Endometrium (tissue), 2 donors: Measurements from ENCODE around the gene LENG1.
A peak's percentile ranks its signal among the peaks of the same experiment; 100 is the strongest.
"Not testable (repeated sequence)": the region's sequence is repeated elsewhere in the genome, so short reads cannot be mapped to it uniquely, and the experiment has no call there.

Source experiments
- FAIRE-seq: peaks from 2 replicates; lab custom pipeline; 2012; peaks lifted over from hg19 to GRCh38; lab: Jason Lieb, UNC
- donor health status: control.
- donor health status: control.

Gene LENG1

DNA sequence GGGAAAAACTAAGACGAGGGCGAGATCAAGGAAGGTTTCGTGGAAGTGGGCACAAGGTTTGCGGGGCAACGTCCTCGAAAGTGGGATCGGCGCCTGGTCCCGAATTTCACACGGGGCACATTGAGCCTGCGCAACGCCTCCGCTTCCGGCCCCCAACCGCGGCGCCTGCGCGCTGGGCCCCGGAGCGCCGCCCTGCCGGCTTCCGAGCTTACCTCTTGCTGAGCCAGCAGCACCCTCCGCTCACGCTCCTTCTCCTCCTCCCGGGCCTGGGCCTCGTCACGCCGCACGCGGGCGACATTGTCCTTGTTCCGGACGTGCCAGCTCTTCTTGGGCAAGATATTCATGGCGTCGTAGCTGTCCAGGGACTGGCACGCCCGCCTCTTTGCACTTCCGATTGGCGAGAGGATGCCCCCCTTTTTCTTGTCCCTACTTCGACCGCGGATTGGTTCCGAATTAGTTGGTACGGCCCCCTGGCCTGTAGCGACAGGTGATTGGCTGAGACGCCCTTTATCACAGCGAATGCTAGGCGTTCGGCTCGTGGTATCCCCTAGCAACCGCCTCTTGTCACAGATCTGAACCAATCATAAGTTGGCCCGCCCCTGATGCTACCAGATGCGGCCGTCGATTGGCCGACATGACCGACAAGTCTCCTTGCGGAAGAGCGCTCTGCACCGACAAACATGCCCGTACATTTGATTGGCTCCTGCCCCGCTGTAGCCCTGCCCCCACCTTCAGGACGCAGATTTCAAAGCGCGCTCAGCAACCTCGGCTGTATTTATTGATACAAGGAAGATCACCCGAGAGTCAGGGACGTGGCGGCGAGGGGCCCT is at the start of gene LENG1:
Gene LENG1 (minus strand): TSS at position 370 of the 830 bp plus-strand sequence. CDS start 26 bp downstream, at position 344.
- FAIRE-seq, result peak; percentile 100

DNA sequence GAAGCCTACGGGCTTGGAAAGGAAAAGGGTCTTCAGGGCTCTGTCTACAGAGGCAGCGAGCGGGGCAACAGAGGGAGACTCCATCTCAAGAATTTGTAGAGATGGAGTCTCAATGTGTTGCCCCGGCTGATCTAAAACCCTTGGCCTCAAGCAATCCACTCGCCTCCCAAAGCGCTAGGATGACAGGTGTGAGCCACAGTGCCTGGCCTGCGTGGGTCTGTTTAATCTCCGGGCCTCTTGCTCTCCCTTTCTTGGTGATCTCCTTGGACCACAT is 49.2 kb upstream of the LENG1 start:
- no peak for FAIRE-seq

- FAIRE-seq, result no peak
These were observed 48.7 kb upstream of the LENG1 start for GRCh38 chr19:54207983-54208783.

DNA sequence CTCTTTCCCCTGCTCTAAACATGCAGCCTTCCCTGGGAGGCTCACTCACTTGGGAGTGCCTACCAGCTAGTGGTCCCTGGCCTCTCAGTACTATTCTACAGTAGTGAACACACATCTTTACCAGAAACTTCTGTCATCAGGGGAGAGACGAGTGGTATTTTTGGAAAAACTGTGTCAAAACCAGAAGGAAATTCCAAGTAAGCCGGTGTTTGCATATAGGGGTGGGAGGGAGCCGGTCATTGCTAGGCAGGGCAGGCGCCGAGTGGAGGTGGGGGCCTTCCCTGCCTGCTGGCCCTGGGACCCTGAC is 48.1 kb upstream of the LENG1 start:
- no peak for FAIRE-seq

DNA sequence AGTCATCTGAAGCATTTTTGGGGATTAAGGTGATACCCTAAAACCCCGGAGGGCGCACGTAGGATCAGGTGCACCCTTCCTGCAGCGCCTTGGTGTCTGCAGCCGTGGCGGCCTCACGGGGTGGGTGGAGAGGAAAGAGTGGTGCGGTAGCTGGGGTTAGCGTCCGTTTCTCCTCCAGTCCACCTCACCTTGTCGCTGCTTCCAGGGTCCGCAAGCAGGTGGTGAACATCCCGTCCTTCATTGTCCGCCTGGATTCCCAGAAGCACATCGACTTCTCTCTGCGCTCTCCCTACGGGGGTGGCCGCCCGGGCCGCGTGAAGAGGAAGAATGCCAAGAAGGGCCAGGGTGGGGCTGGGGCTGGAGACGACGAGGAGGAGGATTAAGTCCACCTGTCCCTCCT is 47.7 kb upstream of the LENG1 start:
- not testable (repeated sequence) for FAIRE-seq

- no peak for FAIRE-seq
These were observed 47.3 kb upstream of the LENG1 start for GRCh38 chr19:54206831-54207177.

DNA sequence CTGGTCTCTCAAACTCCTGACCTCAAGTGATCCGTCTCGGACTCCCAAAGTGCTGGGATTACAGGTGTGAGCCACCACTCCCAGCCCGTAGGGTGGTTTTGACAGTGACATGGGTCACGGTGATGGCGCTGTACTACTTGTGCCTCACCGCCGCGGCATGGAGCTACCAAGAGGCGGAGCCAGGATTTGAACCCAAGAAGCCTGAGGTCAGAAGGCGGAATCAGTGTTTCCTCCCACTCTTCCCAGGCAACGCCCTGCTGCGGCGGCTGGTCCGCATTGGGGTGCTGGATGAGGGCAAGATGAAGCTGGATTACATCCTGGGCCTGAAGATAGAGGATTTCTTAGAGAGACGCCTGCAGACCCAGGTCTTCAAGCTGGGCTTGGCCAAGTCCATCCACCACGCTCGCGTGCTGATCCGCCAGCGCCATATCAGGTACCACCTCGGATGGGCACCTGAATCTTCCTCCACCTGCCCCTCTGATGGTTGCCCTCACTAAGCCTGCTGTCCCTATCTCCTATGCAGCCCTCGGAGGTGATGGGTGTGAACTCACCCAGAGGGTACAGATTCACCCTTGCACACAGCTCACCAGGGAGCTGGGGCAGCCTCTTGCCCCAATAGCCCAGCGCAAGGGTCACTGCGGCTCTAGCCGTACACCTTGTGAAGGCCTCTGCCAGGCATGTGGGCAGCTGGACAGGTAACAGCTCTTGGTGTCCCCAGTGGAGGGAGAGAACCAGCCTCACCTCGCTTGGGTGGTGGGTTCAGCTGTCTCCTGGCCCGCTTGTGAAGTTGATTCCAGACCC is 46.7 kb upstream of the LENG1 start:
- FAIRE-seq, result no peak

GRCh38 chr19:54204767-54205468 is 45.4 kb upstream of the LENG1 start:
- no peak for FAIRE-seq

- FAIRE-seq, result no peak
These were observed 43.7 kb upstream of the LENG1 start for GRCh38 chr19:54203151-54203611.

DNA sequence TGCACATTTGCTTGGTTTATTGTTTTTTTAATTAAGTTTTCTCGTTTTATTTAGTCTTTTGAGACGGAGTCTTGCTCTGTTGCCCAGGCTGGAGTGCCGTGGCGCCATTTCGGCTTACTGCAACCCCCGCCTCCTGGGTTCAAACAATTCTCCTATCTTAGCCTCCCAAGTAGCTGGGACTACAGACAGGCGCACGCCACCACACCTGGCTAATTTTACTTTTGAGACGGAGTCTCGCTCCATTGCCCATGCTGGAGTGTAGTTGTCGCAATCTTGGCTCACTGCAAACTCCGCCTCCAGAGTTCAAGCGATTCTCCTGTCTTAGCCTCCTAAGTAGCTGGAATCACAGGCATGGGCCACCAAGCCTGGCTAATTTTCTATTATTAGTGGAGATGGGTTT is 42.5 kb upstream of the LENG1 start:
- FAIRE-seq, result no peak

- FAIRE-seq, result no peak
These were observed 41.7 kb upstream of the LENG1 start for GRCh38 chr19:54201172-54201701.

- FAIRE-seq, result no peak
These were observed 39.9 kb upstream of the LENG1 start for GRCh38 chr19:54199401-54199800.

DNA sequence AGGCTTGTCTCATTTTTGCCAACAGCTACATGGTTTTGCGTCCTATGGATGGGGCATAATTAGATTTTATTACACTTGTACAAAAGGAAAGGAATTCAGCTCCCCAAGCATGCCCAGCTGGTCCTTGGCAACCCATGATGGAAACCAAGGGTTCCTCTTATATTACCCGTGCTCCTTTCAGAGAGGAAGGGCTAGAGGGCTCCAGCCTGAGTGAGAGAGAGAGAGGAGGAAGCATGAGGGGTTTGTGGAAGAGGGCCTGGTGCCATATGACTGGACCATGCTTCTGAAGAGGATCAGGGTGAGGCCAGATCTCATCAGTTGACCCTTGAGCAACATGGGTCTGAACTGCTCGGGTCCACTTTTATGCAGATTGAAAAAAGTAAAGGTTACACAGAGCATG is 37.6 kb upstream of the LENG1 start:
- FAIRE-seq, result no peak

- FAIRE-seq, result no peak
These were observed 37.0 kb upstream of the LENG1 start for GRCh38 chr19:54196536-54196935.

DNA sequence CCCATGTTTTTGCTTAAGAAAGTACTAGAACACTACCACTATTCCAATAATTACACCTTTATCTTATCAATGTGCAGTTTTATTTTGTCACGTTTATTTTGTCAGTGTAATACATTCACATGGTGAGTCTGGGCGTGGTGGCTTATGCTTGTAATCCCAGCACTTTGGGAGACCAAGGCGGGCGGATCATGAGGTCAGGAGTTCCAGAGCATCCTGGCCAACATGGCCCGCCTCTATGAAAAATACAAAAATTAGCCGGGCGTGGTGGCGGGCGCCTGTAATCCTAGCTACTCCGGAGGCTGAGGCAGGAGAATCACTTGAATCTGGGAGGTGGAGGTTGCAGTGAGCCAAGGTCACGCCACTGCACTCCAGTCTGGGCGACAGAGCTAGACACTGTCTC is 34.9 kb upstream of the LENG1 start:
- FAIRE-seq, result not testable (repeated sequence)

- FAIRE-seq, result no peak
These were observed 33.5 kb upstream of the LENG1 start for GRCh38 chr19:54193011-54193410.

DNA sequence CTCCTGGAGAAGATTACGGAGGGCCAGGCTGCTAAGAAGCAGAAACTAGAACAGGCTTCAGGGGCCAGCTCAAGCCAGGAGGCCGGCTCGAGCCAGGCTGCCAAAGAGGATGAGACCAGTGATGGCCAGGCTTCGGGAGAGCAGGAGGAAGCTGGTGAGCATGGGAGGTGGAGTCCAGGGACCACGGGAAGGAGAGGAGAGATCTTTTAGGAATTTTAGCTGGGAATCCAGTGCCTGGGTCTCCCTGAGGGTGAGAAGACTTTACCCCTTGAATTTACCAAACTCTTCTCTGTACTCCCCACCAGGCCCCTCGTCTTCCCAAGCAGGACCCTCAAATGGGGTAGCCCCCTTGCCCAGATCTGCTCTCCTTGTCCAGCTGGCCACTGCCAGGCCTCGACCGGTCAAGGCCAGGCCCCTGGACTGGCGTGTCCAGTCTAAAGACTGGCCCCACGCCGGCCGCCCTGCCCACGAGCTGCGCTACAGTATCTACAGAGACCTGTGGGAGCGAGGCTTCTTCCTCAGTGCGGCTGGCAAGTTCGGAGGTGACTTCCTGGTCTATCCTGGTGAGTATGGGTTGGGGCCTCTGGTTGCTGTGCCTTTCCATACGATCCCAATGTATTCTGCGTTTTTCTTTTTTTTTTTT is 32.4 kb upstream of the LENG1 start:
- no peak for FAIRE-seq

- FAIRE-seq, result no peak
These were observed 31.7 kb upstream of the LENG1 start, which contains the start of gene TSEN34 for GRCh38 chr19:54191011-54191810. TSEN34 (plus strand) TSS chr19:54191308; CDS start chr19:54191365, 57 bp downstream.

GRCh38 chr19:54190503-54191010 is 31.0 kb upstream of the LENG1 start:
- peak; percentile 99 for FAIRE-seq
